Astrocyte (in vitro differentiated cells and primary cell): ENCODE data around the gene LRRC61. TPM values are rescaled to one million over a fixed set of nuclear protein-coding genes. Genes with fewer than 3 reads are reported as not detected.
A peak's percentile ranks its signal among the peaks of the same experiment; 100 is the strongest.

Experiments
- DNase-seq: peaks from one replicate; pipeline ENCODE4 v3.0.0-alpha.2; 2010; ENCODE audit warnings: low read depth
- FAIRE-seq: peaks from 2 replicates; lab custom pipeline; 2011; peaks lifted over from hg19 to GRCh38; lab: Jason Lieb, UNC
- H2AFZ ChIP-seq: 2 replicates; pipeline ENCODE4 v1.6.0; 2012; ENCODE audit warnings: low read depth, low read length, inconsistent platforms
- H3K27ac ChIP-seq: 2 replicates; pipeline ENCODE4 v1.5.1; 2011; ENCODE audit warnings: low read depth, low read length, inconsistent platforms
- H3K27me3 ChIP-seq: 2 replicates; pipeline ENCODE4 v1.6.0; 2011; ENCODE audit warnings: low read length, inconsistent platforms; ENCODE audit not compliant: insufficient read depth
- H3K36me3 ChIP-seq: 2 replicates; pipeline ENCODE4 v1.5.1; 2011; ENCODE audit warnings: low read length, inconsistent platforms; ENCODE audit not compliant: insufficient read depth
- H3K4me1 ChIP-seq: 2 replicates; pipeline ENCODE4 v1.5.1; 2011; ENCODE audit warnings: low read length, inconsistent platforms; ENCODE audit not compliant: insufficient read depth
- H3K4me2 ChIP-seq: 2 replicates; pipeline ENCODE4 v1.6.0; 2012; ENCODE audit warnings: low read length, inconsistent platforms
- H3K4me3 ChIP-seq: 2 replicates; pipeline ENCODE4 v1.5.1; 2011; ENCODE audit warnings: low read depth, mild to moderate bottlenecking, low read length, inconsistent platforms; ENCODE audit not compliant: insufficient read depth
- H3K79me2 ChIP-seq: 2 replicates; pipeline ENCODE4 v1.6.0; 2012; ENCODE audit warnings: mild to moderate bottlenecking, low read length, inconsistent platforms; ENCODE audit not compliant: insufficient read depth
- H3K9ac ChIP-seq: 2 replicates; pipeline ENCODE4 v1.6.0; 2012; ENCODE audit warnings: mild to moderate bottlenecking, low read length, inconsistent platforms
- H3K9me3 ChIP-seq: 2 replicates; pipeline ENCODE4 v1.5.1; 2012; ENCODE audit warnings: low read depth, mild to moderate bottlenecking, low read length, inconsistent platforms; ENCODE audit not compliant: insufficient read depth
- H4K20me1 ChIP-seq: 2 replicates; pipeline ENCODE4 v1.6.0; 2012; ENCODE audit warnings: low read length, inconsistent platforms; ENCODE audit not compliant: insufficient read depth
- H3K27ac Mint-ChIP-seq: one replicate; pipeline ENCODE4 v1.8.0; 2021; ENCODE audit warnings: mild to moderate bottlenecking, mixed read lengths; ENCODE audit not compliant: unreplicated experiment
- H3K27me3 Mint-ChIP-seq: one replicate; pipeline ENCODE4 v1.8.0; 2021; ENCODE audit warnings: low read depth, mixed read lengths; ENCODE audit not compliant: unreplicated experiment
- H3K36me3 Mint-ChIP-seq: one replicate; pipeline ENCODE4 v1.8.0; 2021; ENCODE audit warnings: low read depth, mixed read lengths; ENCODE audit not compliant: unreplicated experiment
- H3K4me1 Mint-ChIP-seq: one replicate; pipeline ENCODE4 v1.8.0; 2021; ENCODE audit warnings: low read depth, mixed read lengths; ENCODE audit not compliant: unreplicated experiment
- H3K4me3 Mint-ChIP-seq: one replicate; pipeline ENCODE4 v1.8.0; 2021; ENCODE audit warnings: mild to moderate bottlenecking, moderate library complexity, mixed read lengths; ENCODE audit not compliant: unreplicated experiment
- H3K9me3 Mint-ChIP-seq: one replicate; pipeline ENCODE4 v1.8.0; 2021; ENCODE audit warnings: mild to moderate bottlenecking, mixed read lengths; ENCODE audit not compliant: unreplicated experiment
- EZH2 ChIP-seq: IDR thresholded peaks from 2 replicates; pipeline ENCODE4 v1.6.1; 2012; ENCODE audit warnings: mild to moderate bottlenecking, low read length, inconsistent platforms; ENCODE audit not compliant: insufficient read depth
- total RNA-seq: library from RNA; stranded (reverse); gene quantifications from 2 replicates; pipeline ENCODE4 v1.2.1, GENCODE V29; 2021
- TF ChIP-seq, protein P1 (sequence below): IDR thresholded peaks from 2 replicates; pipeline ENCODE4 v1.5.1; 2011; ENCODE audit warnings: low read depth, mild to moderate bottlenecking, inconsistent platforms, low read length, moderate library complexity; ENCODE audit not compliant: insufficient read depth

LRRC61 gene
- total RNA-seq, 1 donor from 2014 or later = 0.45 TPM

DNA sequence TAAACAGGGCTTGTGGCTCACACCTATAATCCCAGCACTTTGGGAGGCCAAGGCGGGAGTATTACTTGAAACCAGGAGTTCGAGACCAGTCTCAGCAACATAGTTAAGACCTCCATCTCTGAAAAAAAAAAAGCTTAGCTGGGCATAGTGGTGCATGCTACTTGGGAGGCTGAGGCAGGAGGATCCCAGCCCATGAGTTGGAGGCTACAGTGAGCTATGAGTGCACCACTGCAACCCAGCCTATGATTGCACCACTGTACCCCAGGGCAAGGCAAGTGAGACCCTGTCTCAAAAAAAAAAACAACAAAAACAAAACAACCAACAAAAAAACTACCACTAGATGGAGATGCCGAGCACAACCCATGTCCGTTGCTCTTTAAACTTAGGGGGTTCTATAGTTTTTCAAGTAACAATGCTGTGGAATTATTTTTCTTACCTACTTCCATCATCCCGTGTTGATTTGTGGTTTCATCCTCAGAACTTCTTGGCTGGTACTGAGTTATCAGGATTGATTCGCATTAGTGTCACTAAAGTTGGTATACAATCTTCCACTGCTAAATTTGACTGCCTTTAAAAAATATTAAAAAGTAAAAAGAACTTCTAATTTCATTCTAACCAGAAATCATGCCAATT, 33.2 kb downstream of the LRRC61 start:
- FAIRE-seq (no peak), DNase-seq (no peak)
- no peak for TF ChIP-seq EZH2
- TF ChIP-seq, protein P1, sequence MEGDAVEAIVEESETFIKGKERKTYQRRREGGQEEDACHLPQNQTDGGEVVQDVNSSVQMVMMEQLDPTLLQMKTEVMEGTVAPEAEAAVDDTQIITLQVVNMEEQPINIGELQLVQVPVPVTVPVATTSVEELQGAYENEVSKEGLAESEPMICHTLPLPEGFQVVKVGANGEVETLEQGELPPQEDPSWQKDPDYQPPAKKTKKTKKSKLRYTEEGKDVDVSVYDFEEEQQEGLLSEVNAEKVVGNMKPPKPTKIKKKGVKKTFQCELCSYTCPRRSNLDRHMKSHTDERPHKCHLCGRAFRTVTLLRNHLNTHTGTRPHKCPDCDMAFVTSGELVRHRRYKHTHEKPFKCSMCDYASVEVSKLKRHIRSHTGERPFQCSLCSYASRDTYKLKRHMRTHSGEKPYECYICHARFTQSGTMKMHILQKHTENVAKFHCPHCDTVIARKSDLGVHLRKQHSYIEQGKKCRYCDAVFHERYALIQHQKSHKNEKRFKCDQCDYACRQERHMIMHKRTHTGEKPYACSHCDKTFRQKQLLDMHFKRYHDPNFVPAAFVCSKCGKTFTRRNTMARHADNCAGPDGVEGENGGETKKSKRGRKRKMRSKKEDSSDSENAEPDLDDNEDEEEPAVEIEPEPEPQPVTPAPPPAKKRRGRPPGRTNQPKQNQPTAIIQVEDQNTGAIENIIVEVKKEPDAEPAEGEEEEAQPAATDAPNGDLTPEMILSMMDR = peak; percentile 63
- no peak overlapping the region for H3K27ac Mint-ChIP-seq
- Histone ChIP-seq H4K20me1 (no peaks in the 10 kb centered on the region), H3K4me2 (no peak overlapping the region), H3K9me3 (no peaks in the 10 kb centered on the region), H3K36me3 (no peaks in the 10 kb centered on the region), H2AFZ (no peak overlapping the region), H3K27ac (no peak overlapping the region), H3K9ac (no peak overlapping the region), H3K27me3 (peaks cover 5% of the 10 kb centered on the region), H3K4me3 (no peak overlapping the region), H3K4me1 (peaks cover 2% of the 10 kb centered on the region), H3K79me2 (no peaks in the 10 kb centered on the region)
- no peaks in the 10 kb centered on the region for H3K36me3 Mint-ChIP-seq
- H3K4me3 Mint-ChIP-seq = no peak overlapping the region
- no peaks in the 10 kb centered on the region for H3K27me3 Mint-ChIP-seq
- no peaks in the 10 kb centered on the region for H3K4me1 Mint-ChIP-seq
- H3K9me3 Mint-ChIP-seq = no peaks in the 10 kb centered on the region

DNA sequence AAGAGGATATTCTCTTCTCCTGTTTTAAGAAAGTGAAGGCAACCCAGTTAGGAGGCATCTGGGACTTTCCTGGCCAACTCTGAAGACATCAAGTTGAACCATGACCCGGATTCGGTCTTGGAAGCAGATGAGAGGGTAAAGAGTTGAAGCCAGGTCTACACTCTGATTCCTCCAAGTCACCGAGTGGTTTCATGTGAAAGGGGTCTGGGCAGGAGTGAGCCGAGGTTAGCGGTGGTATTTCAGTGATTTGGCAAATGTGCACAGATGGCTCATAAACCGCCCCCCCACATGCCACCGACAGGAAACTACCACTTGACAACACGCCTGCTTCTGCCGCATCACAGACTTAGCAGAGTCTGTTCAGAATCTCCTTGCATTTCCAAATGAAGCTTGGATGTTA, 34.1 kb downstream of the LRRC61 start:
- no peak overlapping the region for H3K4me3 ChIP-seq
- no peak overlapping the region for H3K4me2 ChIP-seq
- H3K4me1 Mint-ChIP-seq = peaks cover 5% of the 10 kb centered on the region
- DNase-seq (no peak), FAIRE-seq (no peak)
- H3K27me3 ChIP-seq = no peaks in the 10 kb centered on the region
- no peak overlapping the region for H3K9ac ChIP-seq
- H3K79me2 ChIP-seq = no peaks in the 10 kb centered on the region
- no peaks in the 10 kb centered on the region for H3K9me3 ChIP-seq
- no peaks in the 10 kb centered on the region for H3K36me3 ChIP-seq
- no peaks in the 10 kb centered on the region for H3K9me3 Mint-ChIP-seq
- no peak for TF ChIP-seq EZH2
- TF ChIP-seq, protein P1 = no peak
- no peak overlapping the region for H3K27ac Mint-ChIP-seq
- H2AFZ ChIP-seq = peak overlapping the region; percentile 1
- no peaks in the 10 kb centered on the region for H3K27me3 Mint-ChIP-seq
- peaks cover 2% of the 10 kb centered on the region for H3K4me1 ChIP-seq
- H3K4me3 Mint-ChIP-seq = no peak overlapping the region
- H4K20me1 ChIP-seq = no peaks in the 10 kb centered on the region
- no peak overlapping the region for H3K27ac ChIP-seq
- H3K36me3 Mint-ChIP-seq = no peaks in the 10 kb centered on the region

DNA sequence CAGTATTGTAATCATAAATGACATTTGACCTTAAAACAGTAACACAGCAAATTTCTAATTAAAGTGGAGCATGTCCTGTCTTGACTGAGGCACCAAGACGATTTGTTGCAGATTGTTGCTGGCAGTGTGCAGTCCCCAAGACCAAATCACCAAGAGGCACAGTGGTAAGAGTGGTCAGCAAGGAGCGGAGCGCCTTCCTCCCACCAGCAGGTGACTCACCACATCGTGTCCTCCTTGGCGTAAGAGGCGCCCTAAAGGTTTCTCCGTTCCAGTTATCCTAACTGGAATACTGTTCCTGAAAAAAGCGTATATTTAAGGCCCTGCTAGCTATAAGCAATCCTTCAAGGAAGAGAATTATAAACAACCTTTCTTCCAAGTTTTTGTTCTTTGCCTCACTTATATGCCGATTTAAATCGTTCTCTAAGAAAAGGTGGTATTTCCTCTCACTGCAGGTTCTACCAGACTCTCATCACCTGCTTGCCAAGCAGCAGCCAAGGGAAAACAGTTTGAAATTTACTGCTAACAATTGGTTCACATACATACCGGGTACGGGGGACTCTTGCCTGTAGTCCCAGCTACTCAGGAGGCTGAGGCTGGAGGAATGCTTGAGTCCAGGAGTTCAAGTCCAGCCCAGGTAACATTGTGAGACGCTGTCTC, 34.7 kb downstream of the LRRC61 start:
- H2AFZ ChIP-seq = peak overlapping the region; percentile 1
- H3K4me2 ChIP-seq = no peak overlapping the region

More for the DNA sequence above, 34.7 kb downstream of the LRRC61 start:
- Histone ChIP-seq H3K27ac (no peak overlapping the region), H3K4me3 (no peak overlapping the region), H4K20me1 (no peaks in the 10 kb centered on the region), H3K27me3 (no peaks in the 10 kb centered on the region), H3K9me3 (no peaks in the 10 kb centered on the region), H3K9ac (no peak overlapping the region), H3K79me2 (no peaks in the 10 kb centered on the region), H3K36me3 (no peaks in the 10 kb centered on the region), H3K4me1 (peaks cover 2% of the 10 kb centered on the region)
- DNase-seq (peak; percentile 49), FAIRE-seq (no peak)
- Mint-ChIP-seq H3K27me3 (peaks cover under 1% of the 10 kb centered on the region), H3K9me3 (no peaks in the 10 kb centered on the region), H3K36me3 (no peaks in the 10 kb centered on the region), H3K27ac (no peak overlapping the region), H3K4me3 (no peak overlapping the region), H3K4me1 (peaks cover 7% of the 10 kb centered on the region)
- no peak for TF ChIP-seq EZH2
- TF ChIP-seq, protein P1 = no peak
